HG03095 (cell line): ENCODE results near the gene XYLT2.
"Not testable (repeated sequence)": the region's sequence is repeated elsewhere in the genome, so short reads cannot be mapped to it uniquely, and the experiment has no call there.

Source experiments
- ATAC-seq: cut with Tn5 transposase; IDR thresholded peaks from one replicate; pipeline ENCODE4 v1.9.1; 2021; ENCODE audit warnings: moderate library complexity; ENCODE audit not compliant: unreplicated experiment

The XYLT2 gene

GRCh38 chr17:50388728-50389127 is 42.8 kb downstream of the XYLT2 start:
- ATAC-seq = no peak

GRCh38 chr17:50389534-50389933 is 43.6 kb downstream of the XYLT2 start:
- no peak for ATAC-seq

GRCh38 chr17:50392621-50393020 is 46.7 kb downstream of the XYLT2 start:
- ATAC-seq = no peak

- ATAC-seq = no peak
These were observed 47.8 kb downstream of the XYLT2 start for GRCh38 chr17:50393700-50394099.

- no peak for ATAC-seq
These were observed 48.8 kb downstream of the XYLT2 start for GRCh38 chr17:50394711-50395110.

- no peak for ATAC-seq
These were observed 50.6 kb downstream of the XYLT2 start for GRCh38 chr17:50396261-50397110.

GRCh38 chr17:50397111-50397918 is 51.4 kb downstream of the XYLT2 start, which contains the start of gene LRRC59:
LRRC59 (minus strand) TSS chr17:50397523; CDS start chr17:50397317, 206 bp downstream.
- peak; percentile 97 for ATAC-seq

- no peak for ATAC-seq
These were observed 52.0 kb downstream of the XYLT2 start for GRCh38 chr17:50397919-50398285.

GRCh38 chr17:50398672-50399071 is 52.7 kb downstream of the XYLT2 start:
- ATAC-seq = not testable (repeated sequence)

GRCh38 chr17:50399591-50399990 is 53.7 kb downstream of the XYLT2 start:
- ATAC-seq = not testable (repeated sequence)

- ATAC-seq = not testable (repeated sequence)
These were observed 59.4 kb downstream of the XYLT2 start for GRCh38 chr17:50405351-50405750.

GRCh38 chr17:50406578-50406977 is 60.7 kb downstream of the XYLT2 start:
- no peak for ATAC-seq

GRCh38 chr17:50407921-50408320 is 62.0 kb downstream of the XYLT2 start:
- ATAC-seq = no peak
